Stimulated activated naive B cell treated with anti-CD40 and anti-IgM and Interleukin-4, amounts not matched to agents 10 μg/mL and 1 μg/mL and 100 μg/mL, for 72 hours (primary cell): ENCODE results near the gene ZCCHC12.
"Not testable (repeated sequence)": the region's sequence is repeated elsewhere in the genome, so short reads cannot be mapped to it uniquely, and the experiment has no call there.

Experiments used
- ATAC-seq, 2 donors: fragments of 150-1000 bp; cut with Tn5 transposase; replicated peaks; 2 replicates each; pipeline ENCODE4 v1.10.0; 2021; ENCODE audit warnings: moderate library complexity in 1 of 2
- DNase-seq: peaks from one replicate; pipeline ENCODE4 v3.0.0; 2021
- H3K27ac Mint-ChIP-seq: one replicate; pipeline ENCODE4 v1.8.0; 2022; ENCODE audit warnings: mild to moderate bottlenecking, mixed read lengths
- H3K27me3 Mint-ChIP-seq, 2 donors: one replicate each; pipeline ENCODE4 v1.8.0; 2022; ENCODE audit warnings: mixed read lengths in 2 of 2
- H3K36me3 Mint-ChIP-seq, 2 donors: one replicate each; pipeline ENCODE4 v1.8.0; 2022; ENCODE audit warnings: mixed read lengths in 2 of 2, mild to moderate bottlenecking in 1 of 2
- H3K4me1 Mint-ChIP-seq, 2 donors: one replicate each; pipeline ENCODE4 v1.8.0; 2022; ENCODE audit warnings: mixed read lengths in 2 of 2, mild to moderate bottlenecking in 1 of 2
- H3K4me3 Mint-ChIP-seq, 2 donors: one replicate each; pipeline ENCODE4 v1.8.0; 2022; ENCODE audit warnings: mild to moderate bottlenecking in 2 of 2, mixed read lengths in 2 of 2, moderate library complexity in 1 of 2
- H3K9me3 Mint-ChIP-seq, 2 donors: one replicate each; pipeline ENCODE4 v1.8.0; 2022; ENCODE audit warnings: mixed read lengths in 2 of 2, mild to moderate bottlenecking in 1 of 2

The ZCCHC12 gene

GRCh38 chrX:118823263-118824172 is at the start of gene ZCCHC12:
ZCCHC12 (plus strand) TSS chrX:118823824; CDS start chrX:118825245, 1,421 bp downstream.
- Mint-ChIP-seq H3K4me1 (peaks cover 21 to 34% of the 10 kb centered on the region in 2 donors), H3K9me3 (peaks cover 0 to 4% of the 10 kb centered on the region in 2 donors), H3K36me3 (no peaks in the 10 kb centered on the region), H3K27ac (peak within 1 kb of the TSS; percentile 49), H3K4me3 (peak within 1 kb of the TSS; percentile 85 to 88), H3K27me3 (peaks cover 41 to 42% of the 10 kb centered on the region in 2 donors)
- DNase-seq: peak; percentile 13
- ATAC-seq: peak; percentile 85 to 91

GRCh38 chrX:118779581-118779980 is 44.0 kb upstream of the ZCCHC12 start:
- peaks cover 26 to 27% of the 10 kb centered on the region in 2 donors for H3K36me3 Mint-ChIP-seq

GRCh38 chrX:118780509-118780908 is 43.1 kb upstream of the ZCCHC12 start:
- Mint-ChIP-seq H3K4me1 (peaks cover 0 to 4% of the 10 kb centered on the region in 2 donors), H3K27ac (no peak overlapping the region), H3K36me3 (peaks cover 20 to 27% of the 10 kb centered on the region in 2 donors), H3K4me3 (no peak overlapping the region), H3K9me3 (no peaks in the 10 kb centered on the region), H3K27me3 (no peaks in the 10 kb centered on the region)
- DNase-seq: no peak
- no peak for ATAC-seq

More at GRCh38 chrX:118779581-118779980, 44.0 kb upstream of the ZCCHC12 start:
- Mint-ChIP-seq H3K4me3 (no peak overlapping the region), H3K27me3 (no peaks in the 10 kb centered on the region), H3K27ac (no peak overlapping the region), H3K4me1 (peaks cover 3 to 5% of the 10 kb centered on the region in 2 donors), H3K9me3 (no peaks in the 10 kb centered on the region)
- ATAC-seq (no peak), DNase-seq (no peak)

- Mint-ChIP-seq H3K27me3 (no peaks in the 10 kb centered on the region), H3K9me3 (no peaks in the 10 kb centered on the region), H3K4me1 (no peaks in the 10 kb centered on the region), H3K4me3 (no peak overlapping the region), H3K36me3 (peaks cover 17 to 23% of the 10 kb centered on the region in 2 donors), H3K27ac (no peak overlapping the region)
- DNase-seq (no peak), ATAC-seq (no peak)
Measured at GRCh38 chrX:118780911-118781310, 42.7 kb upstream of the ZCCHC12 start.

- H3K36me3 Mint-ChIP-seq: peaks cover 2 to 6% of the 10 kb centered on the region in 2 donors
- DNase-seq (no peak), ATAC-seq (no peak)
- H3K27ac Mint-ChIP-seq: no peak overlapping the region
- no peaks in the 10 kb centered on the region for H3K27me3 Mint-ChIP-seq
- no peaks in the 10 kb centered on the region for H3K9me3 Mint-ChIP-seq
- H3K4me1 Mint-ChIP-seq: no peaks in the 10 kb centered on the region
- no peak overlapping the region for H3K4me3 Mint-ChIP-seq
Measured at GRCh38 chrX:118795528-118796280, 27.9 kb upstream of the ZCCHC12 start.

- ATAC-seq (no peak), DNase-seq (no peak)
- no peaks in the 10 kb centered on the region for H3K27me3 Mint-ChIP-seq
- H3K36me3 Mint-ChIP-seq: peaks cover 4% of the 10 kb centered on the region in 2 donors
- no peaks in the 10 kb centered on the region for H3K9me3 Mint-ChIP-seq
- no peak overlapping the region for H3K4me3 Mint-ChIP-seq
- no peak overlapping the region for H3K27ac Mint-ChIP-seq
- H3K4me1 Mint-ChIP-seq: peaks cover 3 to 18% of the 10 kb centered on the region in 2 donors
Measured at GRCh38 chrX:118802857-118803256, 20.8 kb upstream of the ZCCHC12 start.

GRCh38 chrX:118807151-118808017 is 16.2 kb upstream of the ZCCHC12 start:
- ATAC-seq: peak; percentile 75 to 90
- Mint-ChIP-seq H3K4me3 (no peak overlapping the region), H3K4me1 (peaks cover 3 to 18% of the 10 kb centered on the region in 2 donors), H3K27ac (no peak overlapping the region), H3K9me3 (no peaks in the 10 kb centered on the region), H3K36me3 (peaks cover 4% of the 10 kb centered on the region in 2 donors), H3K27me3 (peaks cover 0 to 2% of the 10 kb centered on the region in 2 donors)
- peak; percentile 25 for DNase-seq

GRCh38 chrX:118817257-118817656 is 6.4 kb upstream of the ZCCHC12 start:
- H3K27me3 Mint-ChIP-seq, DNase-seq, ATAC-seq, H3K9me3 Mint-ChIP-seq, H3K27ac Mint-ChIP-seq, H3K36me3 Mint-ChIP-seq, H3K4me1 Mint-ChIP-seq, H3K4me3 Mint-ChIP-seq: not testable (repeated sequence)

- peaks cover 0 to 4% of the 10 kb centered on the region in 2 donors for H3K9me3 Mint-ChIP-seq
- H3K36me3 Mint-ChIP-seq: no peaks in the 10 kb centered on the region
- peaks cover 21 to 34% of the 10 kb centered on the region in 2 donors for H3K4me1 Mint-ChIP-seq
- DNase-seq (no peak), ATAC-seq (no peak)
- no peak overlapping the region for H3K27ac Mint-ChIP-seq
- H3K4me3 Mint-ChIP-seq: peak overlapping the region; percentile 85 to 88
- peaks cover 48 to 50% of the 10 kb centered on the region in 2 donors for H3K27me3 Mint-ChIP-seq
Measured at GRCh38 chrX:118824173-118824730, 628 bp downstream of the ZCCHC12 start.

GRCh38 chrX:118825227-118825626 is 1.6 kb downstream of the ZCCHC12 start:
- H3K27me3 Mint-ChIP-seq: peaks cover 48 to 55% of the 10 kb centered on the region in 2 donors
- peaks cover 0 to 4% of the 10 kb centered on the region in 2 donors for H3K9me3 Mint-ChIP-seq
- no peak for ATAC-seq
- H3K27ac Mint-ChIP-seq: no peak overlapping the region
- H3K4me1 Mint-ChIP-seq: peaks cover 21 to 34% of the 10 kb centered on the region in 2 donors
- H3K36me3 Mint-ChIP-seq: no peaks in the 10 kb centered on the region
- H3K4me3 Mint-ChIP-seq: peak overlapping the region in 1 of 2 donors; percentile 25
- DNase-seq: no peak

GRCh38 chrX:118839334-118839958 is 15.8 kb downstream of the ZCCHC12 start:
- H3K4me3 Mint-ChIP-seq: peak overlapping the region; percentile 74 to 75

GRCh38 chrX:118847676-118848075 is 24.1 kb downstream of the ZCCHC12 start:
- no peaks in the 10 kb centered on the region for H3K9me3 Mint-ChIP-seq
- no peak overlapping the region for H3K27ac Mint-ChIP-seq
- no peaks in the 10 kb centered on the region for H3K36me3 Mint-ChIP-seq
- peaks cover 0 to 7% of the 10 kb centered on the region in 2 donors for H3K27me3 Mint-ChIP-seq
- ATAC-seq (peak in 1 of 2 donors; percentile 45), DNase-seq (no peak)
- no peak overlapping the region for H3K4me3 Mint-ChIP-seq
- H3K4me1 Mint-ChIP-seq: no peaks in the 10 kb centered on the region

More at GRCh38 chrX:118839334-118839958, 15.8 kb downstream of the ZCCHC12 start:
- H3K27ac Mint-ChIP-seq: no peak overlapping the region
- peaks cover 10 to 15% of the 10 kb centered on the region in 2 donors for H3K27me3 Mint-ChIP-seq
- peak; percentile 86 to 92 for ATAC-seq
- no peaks in the 10 kb centered on the region for H3K4me1 Mint-ChIP-seq
- H3K9me3 Mint-ChIP-seq: no peaks in the 10 kb centered on the region
- peak; percentile 58 for DNase-seq
- H3K36me3 Mint-ChIP-seq: no peaks in the 10 kb centered on the region

- Mint-ChIP-seq H3K36me3 (no peaks in the 10 kb centered on the region), H3K4me1 (no peaks in the 10 kb centered on the region), H3K4me3 (no peak overlapping the region), H3K27me3 (peaks cover 0 to 13% of the 10 kb centered on the region in 2 donors), H3K9me3 (no peaks in the 10 kb centered on the region), H3K27ac (no peak overlapping the region)
- no peak for DNase-seq
- ATAC-seq: no peak
Measured at GRCh38 chrX:118853596-118853995, 30.0 kb downstream of the ZCCHC12 start.
